ENCODE data around the gene CCND2. TPM values are rescaled to one million over a fixed set of nuclear protein-coding genes. Genes with fewer than 3 reads are reported as not detected.

CCND2 gene
- total and polyA plus RNA-seq, 3 donors from 2014 or later = 7.9 to 21.3 (median 19.9) TPM

GRCh38 chr12:4284306-4284705 lies 10.7 kb downstream of the CCND2 start:
- H3K27ac ChIP-seq = no peak overlapping the region
- peaks cover 29% of the 10 kb centered on the region for H3K4me1 ChIP-seq
- H3K9me3 ChIP-seq = no peaks in the 10 kb centered on the region
- H3K27me3 ChIP-seq = no peaks in the 10 kb centered on the region
- H3K36me3 ChIP-seq (ENCODE audit: low read depth, missing control alignments) = no peaks in the 10 kb centered on the region
- no peak overlapping the region for H3K4me3 ChIP-seq
- DNase-seq = no peak
- TF ChIP-seq, protein P1, sequence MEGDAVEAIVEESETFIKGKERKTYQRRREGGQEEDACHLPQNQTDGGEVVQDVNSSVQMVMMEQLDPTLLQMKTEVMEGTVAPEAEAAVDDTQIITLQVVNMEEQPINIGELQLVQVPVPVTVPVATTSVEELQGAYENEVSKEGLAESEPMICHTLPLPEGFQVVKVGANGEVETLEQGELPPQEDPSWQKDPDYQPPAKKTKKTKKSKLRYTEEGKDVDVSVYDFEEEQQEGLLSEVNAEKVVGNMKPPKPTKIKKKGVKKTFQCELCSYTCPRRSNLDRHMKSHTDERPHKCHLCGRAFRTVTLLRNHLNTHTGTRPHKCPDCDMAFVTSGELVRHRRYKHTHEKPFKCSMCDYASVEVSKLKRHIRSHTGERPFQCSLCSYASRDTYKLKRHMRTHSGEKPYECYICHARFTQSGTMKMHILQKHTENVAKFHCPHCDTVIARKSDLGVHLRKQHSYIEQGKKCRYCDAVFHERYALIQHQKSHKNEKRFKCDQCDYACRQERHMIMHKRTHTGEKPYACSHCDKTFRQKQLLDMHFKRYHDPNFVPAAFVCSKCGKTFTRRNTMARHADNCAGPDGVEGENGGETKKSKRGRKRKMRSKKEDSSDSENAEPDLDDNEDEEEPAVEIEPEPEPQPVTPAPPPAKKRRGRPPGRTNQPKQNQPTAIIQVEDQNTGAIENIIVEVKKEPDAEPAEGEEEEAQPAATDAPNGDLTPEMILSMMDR (IDR thresholded peaks at IDR 0.05) = no peak
- TF ChIP-seq POLR2A (IDR thresholded peaks at IDR 0.05) = no peak
- intact Hi-C loops (cut with DNase I; ENCODE audit: low total_unique reads) = no loop called here
- WGBS, 2 donors = 76 to 79% methylated on average over 2 to 4 of the region's 4 CpGs

- no peaks in the 10 kb centered on the region for H3K36me3 ChIP-seq (ENCODE audit: low read depth, missing control alignments)
- H3K4me1 ChIP-seq = peaks cover 29% of the 10 kb centered on the region
- no peak for DNase-seq
- no peak for TF ChIP-seq POLR2A (IDR thresholded peaks at IDR 0.05)
- TF ChIP-seq, protein P1 (IDR thresholded peaks at IDR 0.05) = no peak
- H3K27ac ChIP-seq = no peak overlapping the region
- intact Hi-C loops (cut with DNase I; ENCODE audit: low total_unique reads) = no loop called here
- H3K4me3 ChIP-seq = no peak overlapping the region
- H3K27me3 ChIP-seq = no peaks in the 10 kb centered on the region
- WGBS, 2 donors = 86% methylated on average over 8 of the region's 8 CpGs
- no peaks in the 10 kb centered on the region for H3K9me3 ChIP-seq
Observed at GRCh38 chr12:4285070-4285469, 11.5 kb downstream of the CCND2 start.

GRCh38 chr12:4286228-4286627 lies 12.7 kb downstream of the CCND2 start:
- H3K4me1 ChIP-seq = peaks cover 19% of the 10 kb centered on the region
- intact Hi-C loops (cut with DNase I; ENCODE audit: low total_unique reads) = no loop called here
- H3K36me3 ChIP-seq (ENCODE audit: low read depth, missing control alignments) = no peaks in the 10 kb centered on the region

DNA sequence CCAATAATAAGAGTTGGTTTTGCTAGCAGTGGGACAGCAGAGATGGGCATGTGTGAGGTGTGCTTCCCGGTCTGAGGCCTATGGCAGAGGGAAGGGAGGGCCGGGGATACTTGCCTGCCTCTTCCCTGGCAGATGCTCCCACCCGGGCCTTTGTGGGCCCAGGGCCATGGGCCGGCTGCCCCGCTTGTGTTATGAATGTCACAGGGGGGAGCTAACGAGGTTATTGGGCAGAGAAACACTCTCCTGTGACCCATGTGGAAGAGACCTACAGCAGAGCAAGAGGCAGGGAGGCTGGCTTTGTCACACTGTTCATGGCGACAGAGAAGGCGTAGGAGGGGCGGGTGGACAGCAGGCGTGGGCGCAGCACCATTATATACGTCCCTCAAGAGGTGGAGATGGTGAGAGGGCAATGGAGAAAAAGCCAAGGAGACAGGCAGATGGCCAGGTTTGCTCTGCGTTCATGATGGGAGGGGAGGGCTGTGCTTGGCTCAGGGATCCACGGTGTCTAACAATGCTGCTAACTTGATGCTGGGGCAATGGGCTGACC lies 13.3 kb downstream of the CCND2 start:
- WGBS, 2 donors = 54 to 58% methylated on average over 14 of the region's 14 CpGs

More at GRCh38 chr12:4286228-4286627, 12.7 kb downstream of the CCND2 start:
- H3K4me3 ChIP-seq = no peak overlapping the region
- WGBS, 2 donors = 38 to 58% methylated on average over 2 to 12 of the region's 12 CpGs
- DNase-seq = no peak
- H3K27ac ChIP-seq = no peak overlapping the region
- TF ChIP-seq, protein P1 (IDR thresholded peaks at IDR 0.05) = no peak
- no peak for TF ChIP-seq POLR2A (IDR thresholded peaks at IDR 0.05)
- no peaks in the 10 kb centered on the region for H3K27me3 ChIP-seq
- no peaks in the 10 kb centered on the region for H3K9me3 ChIP-seq

More for the DNA sequence above, 13.3 kb downstream of the CCND2 start:
- peaks cover 19% of the 10 kb centered on the region for H3K4me1 ChIP-seq
- no peak overlapping the region for H3K27ac ChIP-seq
- no peaks in the 10 kb centered on the region for H3K36me3 ChIP-seq (ENCODE audit: low read depth, missing control alignments)
- H3K9me3 ChIP-seq = no peaks in the 10 kb centered on the region
- H3K4me3 ChIP-seq = no peak overlapping the region
- H3K27me3 ChIP-seq = no peaks in the 10 kb centered on the region
- DNase-seq = no peak
- intact Hi-C loops (cut with DNase I; ENCODE audit: low total_unique reads) = no loop called here
- TF ChIP-seq, protein P1 (IDR thresholded peaks at IDR 0.05) = no peak
- TF ChIP-seq POLR2A (IDR thresholded peaks at IDR 0.05) = no peak

Data from testis (tissue), 3 donors.